ENCODE measurements around the gene MET.

MET gene

DNA sequence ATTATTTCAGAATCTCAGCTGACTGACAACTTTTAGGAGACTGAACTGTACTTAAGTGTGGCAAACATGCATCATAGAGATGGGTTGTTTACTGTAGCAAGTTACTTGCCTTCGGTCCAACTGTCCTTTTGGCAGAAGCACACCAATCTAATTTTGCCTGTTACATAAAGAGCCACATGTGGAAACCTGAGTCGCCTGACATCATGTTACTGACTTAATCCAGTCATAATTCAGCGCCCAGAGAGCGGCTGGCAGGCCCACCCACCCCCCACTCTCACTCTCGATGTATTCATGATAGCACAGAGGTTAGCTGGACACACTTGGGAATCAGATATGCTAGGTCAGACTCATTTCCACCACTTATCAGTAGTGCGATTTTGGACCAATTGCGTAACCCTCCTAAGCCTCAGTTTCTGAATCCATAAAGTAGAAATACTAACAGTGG, 133.1 kb downstream of the MET start:
- Histone ChIP-seq H2AFZ (ENCODE audit: insufficient read depth, low read length, poor library complexity) (peak overlapping the region; percentile 11), H3K9me3 (ENCODE audit: insufficient read depth, low read depth, low read length) (no peaks in the 10 kb centered on the region), H2BK5ac (ENCODE audit: low read depth, low read length, poor library complexity) (no peak overlapping the region), H2BK120ac (ENCODE audit: insufficient read depth, low read length, poor library complexity) (no peak overlapping the region), H3K79me1 (ENCODE audit: low read length) (peaks cover 14% of the 10 kb centered on the region), H3K79me2 (ENCODE audit: control insufficient read depth, insufficient read depth, low read length, poor library complexity) (no peaks in the 10 kb centered on the region), H3K23ac (ENCODE audit: low read length) (no peak overlapping the region), H3K18ac (ENCODE audit: low read length) (no peak overlapping the region), H3K14ac (ENCODE audit: low read length) (no peak overlapping the region), H3K27ac (ENCODE audit: low read depth, low read length) (no peak overlapping the region), H2AK5ac (ENCODE audit: low read length) (no peak overlapping the region), H2BK12ac (ENCODE audit: low read length) (no peak overlapping the region), H3K4me2 (ENCODE audit: low read length) (no peak overlapping the region), H3K4me1 (ENCODE audit: control insufficient read depth in 1 of 2, insufficient read depth in 2 of 2, low read length in 2 of 2) (peaks cover 7 to 9% of the 10 kb centered on the region in 2 experiments), H4K8ac (ENCODE audit: low read depth, low read length) (no peak overlapping the region), H3K36me3 (ENCODE audit: control insufficient read depth in 1 of 2, insufficient read depth in 2 of 2, low read length in 2 of 2) (no peaks in the 10 kb centered on the region), H3K27me3 (ENCODE audit: insufficient read depth, low read length) (no peaks in the 10 kb centered on the region), H3K9ac (ENCODE audit: low read length) (no peak overlapping the region), H4K91ac (ENCODE audit: low read depth, low read length) (no peak overlapping the region), H3K4me3 (ENCODE audit: low read depth, low read length) (no peak overlapping the region), H4K12ac (ENCODE audit: low read depth, low read length) (no peak overlapping the region), H3K4ac (ENCODE audit: low read depth, low read length) (no peak overlapping the region)
- no CpG with 5 or more reads among the region's 7 CpGs for WGBS (ENCODE audit: extremely low coverage, insufficient coverage, insufficient read length)
- DNase-seq: no peak

DNA sequence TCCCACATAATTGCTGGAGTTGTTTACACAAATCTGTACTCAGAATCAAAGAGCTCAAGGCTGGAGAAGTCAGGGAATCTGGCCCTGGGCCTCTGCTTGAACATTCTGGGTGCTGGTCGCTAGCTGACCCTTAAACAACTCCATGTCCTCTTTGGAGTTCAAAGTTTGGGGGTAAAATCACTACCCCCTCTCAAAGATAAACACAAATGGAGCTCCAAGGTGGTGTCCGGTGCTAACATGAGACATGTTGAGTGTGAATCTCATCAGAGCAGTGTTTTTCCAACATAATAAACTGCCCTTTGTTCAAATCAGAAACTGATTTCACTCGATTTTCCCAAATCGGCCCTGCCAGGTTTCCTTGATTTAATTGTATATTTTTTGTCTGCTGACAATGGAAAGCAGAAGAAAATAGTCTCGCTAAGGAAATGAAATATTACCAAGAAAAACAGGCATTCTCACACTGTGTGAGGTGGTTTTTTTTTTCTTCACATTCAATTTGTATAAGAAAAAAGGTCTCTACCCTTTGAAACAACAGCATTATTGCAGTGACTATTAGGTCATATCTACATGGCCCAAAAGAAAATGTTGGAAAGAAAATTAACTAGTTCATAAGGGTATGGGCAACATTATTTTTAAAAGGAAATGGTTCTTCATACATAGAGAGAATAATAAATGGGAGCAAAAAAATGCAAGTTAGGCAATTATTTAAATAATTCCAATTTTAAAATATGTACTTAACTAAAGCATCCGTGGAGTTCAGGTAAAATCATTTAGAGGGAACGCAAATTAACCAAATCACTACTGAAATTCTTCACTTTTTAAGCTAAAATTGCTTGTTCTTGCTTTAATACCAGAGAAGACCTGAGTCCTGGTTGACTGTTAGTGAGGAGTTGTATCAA, 134.3 kb downstream of the MET start:
- DNase-seq: no peak
- no CpG with 5 or more reads among the region's 7 CpGs for WGBS (ENCODE audit: extremely low coverage, insufficient coverage, insufficient read length)
- Histone ChIP-seq H3K4me2 (ENCODE audit: low read length) (no peak overlapping the region), H3K4me3 (ENCODE audit: low read depth, low read length) (no peak overlapping the region), H3K14ac (ENCODE audit: low read length) (peak overlapping the region; percentile 35), H2AFZ (ENCODE audit: insufficient read depth, low read length, poor library complexity) (no peak overlapping the region), H4K12ac (ENCODE audit: low read depth, low read length) (no peak overlapping the region), H3K79me2 (ENCODE audit: control insufficient read depth, insufficient read depth, low read length, poor library complexity) (no peaks in the 10 kb centered on the region), H2BK12ac (ENCODE audit: low read length) (peak overlapping the region; percentile 78), H3K27ac (ENCODE audit: low read depth, low read length) (no peak overlapping the region), H3K4me1 (ENCODE audit: control insufficient read depth in 1 of 2, insufficient read depth in 2 of 2, low read length in 2 of 2) (peaks cover 4 to 7% of the 10 kb centered on the region in 2 experiments), H2BK120ac (ENCODE audit: insufficient read depth, low read length, poor library complexity) (peak overlapping the region; percentile 69), H3K4ac (ENCODE audit: low read depth, low read length) (no peak overlapping the region), H2BK5ac (ENCODE audit: low read depth, low read length, poor library complexity) (no peak overlapping the region), H3K9ac (ENCODE audit: low read length) (no peak overlapping the region), H4K91ac (ENCODE audit: low read depth, low read length) (peak overlapping the region; percentile 33), H3K23ac (ENCODE audit: low read length) (no peak overlapping the region), H2AK5ac (ENCODE audit: low read length) (no peak overlapping the region), H3K18ac (ENCODE audit: low read length) (no peak overlapping the region), H3K9me3 (ENCODE audit: insufficient read depth, low read depth, low read length) (no peaks in the 10 kb centered on the region), H3K36me3 (ENCODE audit: control insufficient read depth in 1 of 2, insufficient read depth in 2 of 2, low read length in 2 of 2) (no peaks in the 10 kb centered on the region), H3K27me3 (ENCODE audit: insufficient read depth, low read length) (no peaks in the 10 kb centered on the region), H4K8ac (ENCODE audit: low read depth, low read length) (peak overlapping the region; percentile 68), H3K79me1 (ENCODE audit: low read length) (peaks cover 9% of the 10 kb centered on the region)

DNA sequence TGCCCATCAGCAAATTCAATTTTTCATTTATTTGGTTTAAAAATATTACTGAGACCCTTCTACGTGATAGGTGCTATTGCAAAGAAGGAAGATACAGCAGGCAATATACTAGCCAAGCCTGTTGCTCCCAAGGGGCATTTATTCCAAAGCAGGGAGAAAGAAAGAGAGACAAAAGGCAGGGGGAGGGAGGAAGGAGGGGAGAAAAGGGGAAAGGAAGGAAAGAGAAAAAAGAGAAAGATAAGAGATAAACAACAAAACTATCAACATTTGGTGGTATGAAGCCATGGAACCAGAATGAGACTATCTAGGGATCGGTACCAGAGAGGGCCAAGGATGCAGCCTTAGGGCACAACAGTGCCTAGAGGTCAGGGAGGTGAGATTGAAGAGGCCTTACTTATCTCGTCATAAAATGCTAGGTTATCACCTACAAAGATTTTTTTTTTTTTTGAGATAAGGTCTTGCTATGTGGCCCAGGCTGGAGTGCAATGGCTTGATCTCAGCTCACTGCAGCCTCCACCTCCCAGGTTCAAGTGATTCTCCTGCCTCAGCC, 135.1 kb downstream of the MET start:
- peaks cover 7% of the 10 kb centered on the region for H3K79me1 ChIP-seq (ENCODE audit: low read length)
- H3K36me3 ChIP-seq (ENCODE audit: control insufficient read depth in 1 of 2, insufficient read depth in 2 of 2, low read length in 2 of 2): no peaks in the 10 kb centered on the region
- no peak overlapping the region for H2BK5ac ChIP-seq (ENCODE audit: low read depth, low read length, poor library complexity)
- H3K9me3 ChIP-seq (ENCODE audit: insufficient read depth, low read depth, low read length): no peaks in the 10 kb centered on the region
- H2AFZ ChIP-seq (ENCODE audit: insufficient read depth, low read length, poor library complexity): no peak overlapping the region
- H3K9ac ChIP-seq (ENCODE audit: low read length): no peak overlapping the region
- no peak overlapping the region for H4K91ac ChIP-seq (ENCODE audit: low read depth, low read length)
- H3K4ac ChIP-seq (ENCODE audit: low read depth, low read length): no peak overlapping the region
- no peak overlapping the region for H2BK12ac ChIP-seq (ENCODE audit: low read length)
- H3K14ac ChIP-seq (ENCODE audit: low read length): no peak overlapping the region
- H3K4me3 ChIP-seq (ENCODE audit: low read depth, low read length): no peak overlapping the region
- no CpG with 5 or more reads among the region's 3 CpGs for WGBS (ENCODE audit: extremely low coverage, insufficient coverage, insufficient read length)
- H3K27me3 ChIP-seq (ENCODE audit: insufficient read depth, low read length): no peaks in the 10 kb centered on the region
- no peak overlapping the region for H3K27ac ChIP-seq (ENCODE audit: low read depth, low read length)
- no peak overlapping the region for H3K4me2 ChIP-seq (ENCODE audit: low read length)
- DNase-seq: peak; percentile 18 to 66
- no peak overlapping the region for H3K18ac ChIP-seq (ENCODE audit: low read length)
- H3K79me2 ChIP-seq (ENCODE audit: control insufficient read depth, insufficient read depth, low read length, poor library complexity): no peaks in the 10 kb centered on the region
- no peak overlapping the region for H2BK120ac ChIP-seq (ENCODE audit: insufficient read depth, low read length, poor library complexity)
- no peak overlapping the region for H3K23ac ChIP-seq (ENCODE audit: low read length)
- no peak overlapping the region for H4K12ac ChIP-seq (ENCODE audit: low read depth, low read length)
- no peak overlapping the region for H2AK5ac ChIP-seq (ENCODE audit: low read length)
- H3K4me1 ChIP-seq (ENCODE audit: control insufficient read depth in 1 of 2, insufficient read depth in 2 of 2, low read length in 2 of 2): peaks cover under 1 to 5% of the 10 kb centered on the region in 2 experiments
- H4K8ac ChIP-seq (ENCODE audit: low read depth, low read length): no peak overlapping the region

GRCh38 chr7:116809636-116810266, 137.8 kb downstream of the MET start:
- Histone ChIP-seq H4K8ac (ENCODE audit: low read depth, low read length) (no peak overlapping the region), H3K18ac (ENCODE audit: low read length) (no peak overlapping the region), H3K27ac (ENCODE audit: low read depth, low read length) (no peak overlapping the region), H3K9ac (ENCODE audit: low read length) (no peak overlapping the region), H2AK5ac (ENCODE audit: low read length) (no peak overlapping the region), H3K23ac (ENCODE audit: low read length) (no peak overlapping the region), H4K91ac (ENCODE audit: low read depth, low read length) (no peak overlapping the region), H3K4me2 (ENCODE audit: low read length) (no peak overlapping the region), H3K36me3 (ENCODE audit: control insufficient read depth in 1 of 2, insufficient read depth in 2 of 2, low read length in 2 of 2) (no peaks in the 10 kb centered on the region), H2BK5ac (ENCODE audit: low read depth, low read length, poor library complexity) (no peak overlapping the region), H3K9me3 (ENCODE audit: insufficient read depth, low read depth, low read length) (no peaks in the 10 kb centered on the region), H3K79me1 (ENCODE audit: low read length) (peaks cover 3% of the 10 kb centered on the region), H2BK12ac (ENCODE audit: low read length) (no peak overlapping the region), H2AFZ (ENCODE audit: insufficient read depth, low read length, poor library complexity) (no peak overlapping the region), H4K12ac (ENCODE audit: low read depth, low read length) (no peak overlapping the region), H3K14ac (ENCODE audit: low read length) (no peak overlapping the region), H3K4ac (ENCODE audit: low read depth, low read length) (no peak overlapping the region), H3K79me2 (ENCODE audit: control insufficient read depth, insufficient read depth, low read length, poor library complexity) (no peaks in the 10 kb centered on the region), H3K4me3 (ENCODE audit: low read depth, low read length) (no peak overlapping the region), H3K27me3 (ENCODE audit: insufficient read depth, low read length) (no peaks in the 10 kb centered on the region), H3K4me1 (ENCODE audit: control insufficient read depth in 1 of 2, insufficient read depth in 2 of 2, low read length in 2 of 2) (peaks cover 0 to 2% of the 10 kb centered on the region in 2 experiments), H2BK120ac (ENCODE audit: insufficient read depth, low read length, poor library complexity) (no peak overlapping the region)
- peak in 1 of 2 donors; percentile 89 for DNase-seq
- WGBS (ENCODE audit: extremely low coverage, insufficient coverage, insufficient read length): no CpG with 5 or more reads among the region's 1 CpG
